AG09319 (cell line): ENCODE results near the gene RNF181.

Experiments
- DNase-seq: peaks from one replicate; pipeline ENCODE4 v3.0.0-alpha.2; 2010; ENCODE audit warnings: low read depth; ENCODE audit errors: extremely low read depth
- TF ChIP-seq, protein P1 (sequence below): IDR thresholded peaks from 2 replicates; pipeline ENCODE4 v1.5.1; 2011; ENCODE audit warnings: low read depth, mild to moderate bottlenecking, inconsistent platforms, low read length, moderate library complexity

The RNF181 gene

DNA sequence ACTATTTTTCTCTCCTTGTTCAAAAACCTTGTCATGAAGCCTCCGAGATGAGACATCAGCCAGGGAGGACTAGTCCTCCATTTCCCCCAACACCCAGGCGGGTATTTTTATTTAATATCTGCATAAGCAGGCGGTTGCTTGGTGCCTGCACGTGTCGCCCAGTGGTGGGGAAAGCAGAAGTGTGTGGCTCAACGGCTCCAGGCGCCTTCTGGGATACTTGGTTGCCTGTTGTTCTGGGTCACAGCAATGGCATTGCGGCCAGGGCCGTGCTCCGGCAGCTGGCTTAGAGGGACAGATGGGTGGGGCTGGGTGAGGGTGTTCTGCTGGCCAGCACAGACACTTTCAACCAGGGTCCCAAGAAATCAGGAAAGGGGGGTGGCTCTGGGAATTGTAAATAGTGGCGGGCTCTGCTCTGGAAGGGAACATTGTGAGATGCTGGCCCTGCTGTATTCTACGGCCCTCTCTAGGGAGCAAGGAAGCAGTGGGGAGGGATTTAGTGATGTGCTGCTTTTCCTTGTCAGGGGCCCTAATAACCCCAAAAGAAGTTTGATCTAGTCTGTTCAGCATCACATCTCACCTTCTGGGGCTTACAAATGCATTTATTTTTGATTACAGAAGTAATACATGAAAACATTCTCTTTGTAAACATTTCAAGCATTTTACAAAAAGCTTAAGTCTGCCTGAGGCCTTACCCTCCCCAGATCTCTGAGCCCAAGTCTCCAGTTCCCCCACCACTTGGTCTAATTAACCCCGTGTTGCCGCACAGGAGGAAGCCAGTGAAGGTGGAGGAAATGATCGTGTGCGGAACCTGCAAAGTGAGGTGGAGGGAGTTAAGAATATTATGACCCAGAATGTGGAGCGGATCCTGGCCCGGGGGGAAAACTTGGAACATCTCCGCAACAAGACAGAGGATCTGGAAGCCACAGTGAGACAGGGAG is 17.0 kb upstream of the RNF181 start:
- TF ChIP-seq, protein P1, sequence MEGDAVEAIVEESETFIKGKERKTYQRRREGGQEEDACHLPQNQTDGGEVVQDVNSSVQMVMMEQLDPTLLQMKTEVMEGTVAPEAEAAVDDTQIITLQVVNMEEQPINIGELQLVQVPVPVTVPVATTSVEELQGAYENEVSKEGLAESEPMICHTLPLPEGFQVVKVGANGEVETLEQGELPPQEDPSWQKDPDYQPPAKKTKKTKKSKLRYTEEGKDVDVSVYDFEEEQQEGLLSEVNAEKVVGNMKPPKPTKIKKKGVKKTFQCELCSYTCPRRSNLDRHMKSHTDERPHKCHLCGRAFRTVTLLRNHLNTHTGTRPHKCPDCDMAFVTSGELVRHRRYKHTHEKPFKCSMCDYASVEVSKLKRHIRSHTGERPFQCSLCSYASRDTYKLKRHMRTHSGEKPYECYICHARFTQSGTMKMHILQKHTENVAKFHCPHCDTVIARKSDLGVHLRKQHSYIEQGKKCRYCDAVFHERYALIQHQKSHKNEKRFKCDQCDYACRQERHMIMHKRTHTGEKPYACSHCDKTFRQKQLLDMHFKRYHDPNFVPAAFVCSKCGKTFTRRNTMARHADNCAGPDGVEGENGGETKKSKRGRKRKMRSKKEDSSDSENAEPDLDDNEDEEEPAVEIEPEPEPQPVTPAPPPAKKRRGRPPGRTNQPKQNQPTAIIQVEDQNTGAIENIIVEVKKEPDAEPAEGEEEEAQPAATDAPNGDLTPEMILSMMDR = no peak
- no peak for DNase-seq

DNA sequence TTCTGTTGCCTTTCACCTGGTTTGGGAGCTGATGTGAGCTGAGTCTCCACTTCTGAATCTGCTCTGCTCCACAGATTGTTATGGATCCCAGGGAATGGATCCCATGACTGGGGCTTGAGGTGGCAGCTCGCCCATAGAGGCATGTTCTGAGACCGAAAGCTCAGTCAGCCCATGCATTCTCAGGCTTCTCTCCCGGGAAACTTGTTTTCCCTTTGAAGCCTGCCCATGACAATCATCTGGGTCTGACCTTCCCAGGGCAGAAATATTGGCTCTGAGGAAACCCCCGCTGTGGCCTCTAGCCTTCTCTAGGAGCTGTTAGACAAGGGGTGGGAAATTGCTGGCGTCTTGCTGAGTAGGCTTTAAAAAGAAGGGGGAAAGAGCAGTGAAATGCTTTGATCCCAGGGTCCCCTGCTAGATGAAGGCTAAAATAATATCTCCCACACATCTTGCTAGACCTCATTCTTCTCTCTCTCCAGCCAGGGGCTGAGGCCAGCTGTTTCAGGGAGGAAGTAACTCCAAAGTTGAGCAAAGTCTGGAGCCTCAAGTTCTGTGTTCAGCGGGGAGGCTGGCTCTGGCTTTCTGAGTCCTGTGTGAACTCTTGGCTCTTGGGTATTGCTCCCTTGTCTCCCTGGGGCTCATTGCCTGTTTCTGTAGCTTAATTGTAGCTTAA is 16.1 kb upstream of the RNF181 start:
- TF ChIP-seq, protein P1 = no peak
- DNase-seq = no peak

DNA sequence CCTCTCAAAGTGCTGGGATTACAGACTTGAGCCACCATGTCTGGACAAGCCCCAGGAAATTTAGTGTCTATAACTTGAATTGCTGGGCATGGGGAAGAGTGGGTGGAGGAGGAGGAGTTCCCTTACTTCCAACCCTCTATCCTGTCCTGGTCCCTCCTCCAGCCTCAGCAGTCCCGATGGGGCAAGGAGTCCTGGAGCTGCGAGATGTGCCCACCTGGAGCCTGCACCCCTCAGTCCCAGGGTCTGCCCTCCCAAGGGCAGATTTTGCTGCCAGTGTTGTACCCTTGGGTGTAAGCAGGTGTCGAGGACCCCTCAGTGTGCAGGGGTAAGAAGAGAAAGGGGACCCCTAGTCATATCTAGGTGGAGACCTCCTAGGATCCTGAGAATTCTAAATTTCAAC is 15.3 kb upstream of the RNF181 start:
- no peak for DNase-seq
- TF ChIP-seq, protein P1 = no peak

DNA sequence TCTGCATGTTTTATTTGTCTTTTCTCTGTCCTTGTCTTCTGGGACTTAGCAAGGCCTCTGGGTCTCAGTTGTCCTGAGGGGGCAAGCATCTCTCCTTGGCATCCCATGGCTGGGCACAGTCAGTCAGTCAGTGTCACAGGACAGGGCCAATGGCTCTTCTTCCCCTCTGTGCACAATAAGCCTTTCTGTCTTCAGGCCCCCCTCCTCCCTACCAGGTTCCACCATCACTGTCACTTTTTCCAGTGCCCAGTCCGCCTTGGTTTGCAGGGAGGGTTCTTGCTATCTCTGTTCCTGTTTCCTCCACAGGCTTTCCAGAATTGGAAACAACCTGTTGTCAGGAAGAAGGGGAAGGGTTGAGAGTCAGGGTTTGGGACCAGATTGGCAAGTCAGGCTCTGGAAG is 13.1 kb upstream of the RNF181 start:
- TF ChIP-seq, protein P1 = no peak
- no peak for DNase-seq

DNA sequence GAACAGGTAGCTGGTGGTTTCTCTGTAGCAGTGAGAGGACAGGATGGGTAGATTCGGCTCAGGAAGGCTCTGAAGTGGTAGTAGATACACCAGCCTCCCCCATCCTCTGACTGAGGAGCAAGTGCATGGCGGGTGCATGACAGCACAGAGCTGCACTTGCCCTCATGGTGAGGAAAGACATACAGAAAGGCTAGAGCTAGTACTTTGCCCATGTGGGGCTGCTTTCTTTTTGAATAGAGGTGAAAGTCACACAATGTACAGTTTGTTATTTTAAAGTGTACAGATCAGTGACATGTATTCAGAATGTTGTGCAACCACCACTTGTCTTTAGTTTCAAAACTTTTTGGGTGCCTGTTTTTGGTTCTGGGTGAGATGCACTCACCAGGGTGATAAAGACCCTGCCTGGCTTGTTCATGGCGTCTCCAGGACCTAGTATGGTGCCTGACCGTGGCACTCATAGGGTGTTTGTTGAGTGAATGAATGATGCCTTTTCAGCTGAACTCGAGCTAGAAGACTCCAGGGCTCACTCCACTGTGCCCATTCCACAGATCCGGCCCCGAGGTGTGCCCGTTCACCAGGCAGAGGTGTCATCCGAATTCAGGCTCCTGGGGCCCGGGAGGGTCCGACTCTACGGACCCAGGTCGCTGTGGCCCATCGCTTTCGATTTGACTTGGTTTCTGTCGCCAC is 11.7 kb upstream of the RNF181 start:
- no peak for DNase-seq
- TF ChIP-seq, protein P1 = no peak

DNA sequence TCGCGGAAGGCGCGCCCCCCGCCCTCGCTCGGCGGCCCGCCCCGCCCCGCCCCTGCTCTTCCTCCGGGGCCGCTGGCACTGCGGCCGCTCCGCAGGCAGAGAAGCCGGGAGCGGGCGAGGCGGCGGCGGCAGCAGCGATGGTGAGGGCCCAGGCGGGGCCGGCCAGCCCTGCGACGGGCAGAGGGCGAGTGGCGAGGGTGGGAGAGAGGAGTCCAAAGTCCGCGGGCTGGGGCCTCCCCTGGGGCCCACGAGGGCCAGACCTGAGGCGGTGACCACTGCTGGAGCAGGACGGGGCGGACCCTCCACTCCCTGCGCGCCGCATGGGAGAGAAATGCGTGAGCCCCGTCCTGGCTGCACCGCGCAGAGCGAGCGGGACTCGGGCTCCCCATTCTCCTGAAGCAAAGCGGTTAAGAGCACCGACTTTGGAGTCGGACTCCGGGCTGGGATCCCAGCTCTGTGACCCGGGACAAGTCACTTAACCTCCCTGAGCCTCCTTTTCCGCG is 11.1 kb upstream of the RNF181 start, which contains the start of gene VAMP5:
Gene VAMP5 (plus strand): TSS at position 78 of the 503 bp plus-strand sequence. CDS start 60 bp downstream, at position 138.
- no peak for DNase-seq
- TF ChIP-seq, protein P1 = no peak
